B cell (primary cell): ENCODE data around the gene HRK. TPM values are rescaled to one million over a fixed set of nuclear protein-coding genes. Genes with fewer than 3 reads are reported as not detected.

Source experiments
- ATAC-seq: fragments of 200-7000 bp; cut with Tn5 transposase; one replicate; pipeline ENCODE4 v1.10.0; 2021; ENCODE audit warnings: low read depth, mild to moderate bottlenecking, moderate number of reproducible peaks, moderate library complexity
- CTCF ChIA-PET: fragments of 350-600 bp; sonication (Branson Sonifier 250); formaldehyde crosslinking; loops from one replicate; lab custom pipeline; 2021; ENCODE audit warnings: antibody characterized with exemption, inconsistent platforms; lab: Charles Lee
- POLR2A ChIA-PET: fragments of 350-600 bp; sonication (Branson Sonifier 250); formaldehyde crosslinking; loops from one replicate; lab custom pipeline; 2021; ENCODE audit warnings: antibody characterized with exemption; lab: Charles Lee
- DNase-seq: peaks from one replicate; pipeline ENCODE4 v3.0.0; 2013
- H2AFZ ChIP-seq: 2 replicates; pipeline ENCODE4 v1.6.1; 2012; ENCODE audit warnings: mild to moderate bottlenecking, low read depth, low read length; ENCODE audit not compliant: insufficient read depth, poor library complexity, severe bottlenecking
- H3K27ac ChIP-seq, 2 donors: 1 replicate in 1 of 2; 2 replicates in 1 of 2; pipeline ENCODE4 v1.5.1; 2012 to 2013; ENCODE audit warnings: low read length in 2 of 2, mild to moderate bottlenecking in 2 of 2, moderate library complexity in 1 of 2
- H3K27me3 ChIP-seq, 4 experiments: fragments of 200-600 bp in 1 of 4; sonication (generic) in 1 of 4; replicated peaks in 1 of 4; 1 replicate in 2 of 4; 2 replicates in 2 of 4; pipeline versions ENCODE4 v1.6.1 to v1.7.0; 2013 to 2016; ENCODE audit warnings: low read length in 3 of 4, mild to moderate bottlenecking in 2 of 4, mixed read lengths in 1 of 4, moderate library complexity in 1 of 4; ENCODE audit not compliant: insufficient read depth in 4 of 4, control insufficient read depth in 3 of 4; ENCODE audit errors: control extremely low read depth in 1 of 4
- H3K36me3 ChIP-seq, 2 experiments: replicated peaks in 1 of 2; 1 replicate in 1 of 2; 2 replicates in 1 of 2; pipeline versions ENCODE4 v1.6.1 to v1.7.1; 2013; ENCODE audit warnings: low read length in 1 of 2; ENCODE audit not compliant: insufficient read depth in 2 of 2, control insufficient read depth in 1 of 2; ENCODE audit errors: control extremely low read depth in 1 of 2, extremely low read depth in 1 of 2
- H3K4me1 ChIP-seq, 2 donors: fragments of 200-600 bp in 1 of 2; sonication (generic) in 1 of 2; 1 replicate in 1 of 2; 2 replicates in 1 of 2; pipeline versions ENCODE4 v1.5.1 to v1.6.1; 2013 to 2017; ENCODE audit warnings: low read length in 2 of 2; ENCODE audit not compliant: control insufficient read depth in 2 of 2, insufficient read depth in 2 of 2
- H3K4me2 ChIP-seq: replicated peaks from 2 replicates; pipeline ENCODE3; 2012; ENCODE audit warnings: mild to moderate bottlenecking, low read depth, low read length; ENCODE audit not compliant: poor library complexity, severe bottlenecking
- H3K4me3 ChIP-seq, 5 experiments: fragments of 200-600 bp in 1 of 5; sonication (generic) in 1 of 5; 1 replicate in 3 of 5; 2 replicates in 2 of 5; pipeline versions ENCODE4 v1.5.1 to v1.7.0; 2011 to 2016; ENCODE audit warnings: low read length in 4 of 5, mild to moderate bottlenecking in 4 of 5, low read depth in 2 of 5, control low read depth in 1 of 5, moderate library complexity in 1 of 5; ENCODE audit not compliant: insufficient read depth in 1 of 5; ENCODE audit errors: control extremely low read depth in 1 of 5, extremely low read depth in 1 of 5
- H3K79me2 ChIP-seq: fragments of 200-600 bp; sonication (generic); one replicate; pipeline ENCODE4 v1.6.0; 2016; ENCODE audit warnings: low read length; ENCODE audit not compliant: control insufficient read depth, insufficient read depth
- H3K9ac ChIP-seq: fragments of 200-600 bp; sonication (generic); 2 replicates; pipeline ENCODE4 v1.6.1; 2017; ENCODE audit warnings: mild to moderate bottlenecking, low read length, moderate library complexity
- H3K9me3 ChIP-seq, 3 donors: one replicate each; pipeline versions ENCODE4 v1.6.1 to v1.7.1; 2013; ENCODE audit warnings: low read length in 2 of 3; ENCODE audit not compliant: control insufficient read depth in 2 of 3, insufficient read depth in 1 of 3; ENCODE audit errors: control extremely low read depth in 1 of 3
- H4K20me1 ChIP-seq: 2 replicates; pipeline ENCODE4 v1.6.0; 2012; ENCODE audit warnings: mild to moderate bottlenecking, low read length; ENCODE audit not compliant: insufficient read depth, control insufficient read depth, poor library complexity, severe bottlenecking
- H3K27ac Mint-ChIP-seq: one replicate; pipeline ENCODE4 v1.8.0; 2021; ENCODE audit warnings: mixed read lengths
- H3K27me3 Mint-ChIP-seq: one replicate; pipeline ENCODE4 v1.8.0; 2021; ENCODE audit warnings: mixed read lengths
- H3K4me1 Mint-ChIP-seq: one replicate; pipeline ENCODE4 v1.8.0; 2021; ENCODE audit warnings: mixed read lengths
- H3K4me3 Mint-ChIP-seq: one replicate; pipeline ENCODE4 v1.8.0; 2021; ENCODE audit warnings: mixed read lengths
- H3K9me3 Mint-ChIP-seq: one replicate; pipeline ENCODE4 v1.8.0; 2022; ENCODE audit warnings: mixed read lengths; ENCODE audit not compliant: insufficient read depth
- EZH2 ChIP-seq: IDR thresholded peaks from 2 replicates; pipeline ENCODE4 v1.6.1; 2012; ENCODE audit warnings: borderline replicate concordance, low read depth, mild to moderate bottlenecking, moderate library complexity, low read length; ENCODE audit not compliant: insufficient read depth, poor library complexity, severe bottlenecking
- WGBS: methylation state at CpG from one replicate; pipeline ENCODE4 v1.1.5; 2013; ENCODE audit warnings: missing lambda C conversion rate; ENCODE audit not compliant: insufficient coverage; 5-methylcytosine and 5-hydroxymethylcytosine counted together
- intact Hi-C: fragments of 100-400 bp; cut with micrococcal nuclease; formaldehyde crosslinking; loops from one replicate; pipeline ENCODE4 v1.10.0; 2022
- polyA plus RNA-seq: library from polyadenylated mRNA; depleted of rRNA; stranded (reverse); fragments of >200 nt; gene quantifications from 2 replicates; pipeline ENCODE4 v1.2.3, GENCODE V29; 2012
- total RNA-seq, 2 donors: library from RNA; stranded (reverse); fragments of 120-200 nt in 1 of 2; gene quantifications; 1 replicate in 1 of 2; 2 replicates in 1 of 2; pipeline versions ENCODE4 v1.2.3 to v1.2.4, GENCODE V29; 2013 to 2022
- TF ChIP-seq, protein P1 (sequence below): fragments of 200-600 bp; IDR thresholded peaks from one replicate; pipeline ENCODE4 v1.8.0; 2022; ENCODE audit warnings: antibody characterized with exemption, mild to moderate bottlenecking

The HRK gene
- total and polyA plus RNA-seq, 2 donors (not counting 1 experiment from before 2014, with no cell fraction given) = 1.8 to 45.1 TPM

- Histone ChIP-seq H3K9ac (no peak overlapping the region), H3K4me1 (peaks cover 0 to 11% of the 10 kb centered on the region in 2 donors), H3K27ac (no peak overlapping the region), H4K20me1 (no peaks in the 10 kb centered on the region), H3K79me2 (no peaks in the 10 kb centered on the region), H3K4me2 (no peak overlapping the region), H2AFZ (no peak overlapping the region), H3K9me3 (peaks cover 0 to 1% (median 0%) of the 10 kb centered on the region in 3 donors), H3K4me3 (no peak overlapping the region), H3K36me3 (no peaks in the 10 kb centered on the region), H3K27me3 (no peaks in the 10 kb centered on the region)
- Mint-ChIP-seq H3K4me3 (no peak overlapping the region), H3K9me3 (no peaks in the 10 kb centered on the region), H3K4me1 (peaks cover 12% of the 10 kb centered on the region), H3K27me3 (no peaks in the 10 kb centered on the region), H3K27ac (no peak overlapping the region)
- 100% methylated on average over 2 of the region's 3 CpGs for WGBS
- intact Hi-C loops = no loop called here
- CTCF ChIA-PET = interaction anchor here (1.4 kb wide), 1 partner anchor 79 kb away, joined by 4 read pairs; no protein-coding TSS in a partner anchor
- ATAC-seq = no peak
- POLR2A ChIA-PET = no interaction called here
- TF ChIP-seq, protein P1, sequence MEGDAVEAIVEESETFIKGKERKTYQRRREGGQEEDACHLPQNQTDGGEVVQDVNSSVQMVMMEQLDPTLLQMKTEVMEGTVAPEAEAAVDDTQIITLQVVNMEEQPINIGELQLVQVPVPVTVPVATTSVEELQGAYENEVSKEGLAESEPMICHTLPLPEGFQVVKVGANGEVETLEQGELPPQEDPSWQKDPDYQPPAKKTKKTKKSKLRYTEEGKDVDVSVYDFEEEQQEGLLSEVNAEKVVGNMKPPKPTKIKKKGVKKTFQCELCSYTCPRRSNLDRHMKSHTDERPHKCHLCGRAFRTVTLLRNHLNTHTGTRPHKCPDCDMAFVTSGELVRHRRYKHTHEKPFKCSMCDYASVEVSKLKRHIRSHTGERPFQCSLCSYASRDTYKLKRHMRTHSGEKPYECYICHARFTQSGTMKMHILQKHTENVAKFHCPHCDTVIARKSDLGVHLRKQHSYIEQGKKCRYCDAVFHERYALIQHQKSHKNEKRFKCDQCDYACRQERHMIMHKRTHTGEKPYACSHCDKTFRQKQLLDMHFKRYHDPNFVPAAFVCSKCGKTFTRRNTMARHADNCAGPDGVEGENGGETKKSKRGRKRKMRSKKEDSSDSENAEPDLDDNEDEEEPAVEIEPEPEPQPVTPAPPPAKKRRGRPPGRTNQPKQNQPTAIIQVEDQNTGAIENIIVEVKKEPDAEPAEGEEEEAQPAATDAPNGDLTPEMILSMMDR = no peak
- no peak for TF ChIP-seq EZH2
- no peak for DNase-seq
Measured at GRCh38 chr12:116839287-116839830, 41.9 kb downstream of the HRK start.

DNA sequence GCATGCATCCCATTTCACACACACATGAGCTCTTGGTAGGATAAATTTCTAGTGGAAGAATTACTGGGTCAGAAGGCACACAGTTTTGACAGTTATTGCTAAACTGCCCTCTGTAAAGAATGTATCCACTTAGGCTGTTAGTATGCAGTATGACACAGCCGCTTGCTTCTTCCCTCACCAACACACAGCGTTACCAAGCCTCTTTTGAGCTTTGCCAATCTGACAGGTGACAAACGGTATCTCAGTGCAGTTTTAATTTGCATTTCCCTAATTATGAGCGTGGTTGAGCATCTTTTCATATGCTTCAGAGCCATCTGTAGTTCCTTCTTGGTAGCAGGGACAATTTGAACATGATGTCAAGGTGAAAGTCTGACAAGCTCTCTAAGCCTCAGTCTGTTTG is 42.9 kb downstream of the HRK start:
- Histone ChIP-seq H3K9me3 (peaks cover 0 to 4% (median 1%) of the 10 kb centered on the region in 3 donors), H3K4me3 (no peak overlapping the region), H3K79me2 (no peaks in the 10 kb centered on the region), H4K20me1 (no peaks in the 10 kb centered on the region), H3K27ac (peak overlapping the region in 1 of 2 donors; percentile 11), H3K27me3 (no peaks in the 10 kb centered on the region), H3K36me3 (no peaks in the 10 kb centered on the region), H3K4me1 (peaks cover 0 to 15% of the 10 kb centered on the region in 2 donors), H2AFZ (no peak overlapping the region), H3K4me2 (no peak overlapping the region), H3K9ac (no peak overlapping the region)
- DNase-seq = peak; percentile 28
- 0% methylated on average over 1 of the region's 4 CpGs for WGBS
- ChIA-PET POLR2A (no interaction called here), CTCF (interaction anchor here (1.0 to 1.4 kb wide), 4 partner anchors 44 to 135 kb away, joined by 3 to 4 read pairs (median 3); no protein-coding TSS in a partner anchor)
- intact Hi-C loops = no loop called here
- peak overlapping the region; percentile 2 for H3K27ac Mint-ChIP-seq
- peak; percentile 39 for ATAC-seq
- H3K4me3 Mint-ChIP-seq = no peak overlapping the region
- H3K9me3 Mint-ChIP-seq = no peaks in the 10 kb centered on the region
- H3K27me3 Mint-ChIP-seq = no peaks in the 10 kb centered on the region
- peaks cover 14% of the 10 kb centered on the region for H3K4me1 Mint-ChIP-seq
- TF ChIP-seq, protein P1 = no peak
- TF ChIP-seq EZH2 = no peak
